Lung (tissue), 12 donors: ENCODE data around the gene SEMA5B. TPM values are rescaled to one million over a fixed set of nuclear protein-coding genes. Genes with fewer than 3 reads are reported as not detected.

Experiments used
- ATAC-seq: fragments of 200-7000 bp; cut with Tn5 transposase; one replicate; pipeline ENCODE4 v1.9.1; 2020; ENCODE audit warnings: moderate number of reproducible peaks; ENCODE audit not compliant: insufficient read depth, low FRiP score
- DNase-seq, 3 donors: peaks; one replicate each; pipeline ENCODE4 v3.0.0-alpha.2; 2013 to 2017
- H3K27ac ChIP-seq, 2 donors: one replicate each; pipeline ENCODE4 v1.5.1; 2013; ENCODE audit warnings: mild to moderate bottlenecking in 2 of 2, moderate library complexity in 2 of 2, control low read depth in 1 of 2, inconsistent platforms in 1 of 2, low read depth in 1 of 2, low read length in 1 of 2
- H3K27me3 ChIP-seq, 3 donors: one replicate each; pipeline ENCODE4 v1.5.1; 2013; ENCODE audit warnings: low read length in 2 of 3; ENCODE audit not compliant: control insufficient read depth in 3 of 3, insufficient read depth in 3 of 3
- H3K36me3 ChIP-seq, 4 donors: one replicate each; pipeline ENCODE4 v1.5.1; 2013; ENCODE audit warnings: low read length in 4 of 4, mild to moderate bottlenecking in 1 of 4, moderate library complexity in 1 of 4; ENCODE audit not compliant: control insufficient read depth in 4 of 4, insufficient read depth in 4 of 4
- H3K4me1 ChIP-seq, 5 donors: one replicate each; pipeline ENCODE4 v1.5.1; 2013; ENCODE audit warnings: low read length in 5 of 5, mild to moderate bottlenecking in 2 of 5, moderate library complexity in 1 of 5; ENCODE audit not compliant: control insufficient read depth in 5 of 5, insufficient read depth in 5 of 5
- H3K4me3 ChIP-seq: one replicate; pipeline ENCODE4 v1.5.1; 2013; ENCODE audit warnings: mild to moderate bottlenecking, control low read depth, moderate library complexity
- H3K9ac ChIP-seq, 2 donors: one replicate each; pipeline ENCODE4 v1.5.1; 2013; ENCODE audit warnings: low read length in 2 of 2, control low read depth in 1 of 2; ENCODE audit not compliant: insufficient read depth in 1 of 2
- H3K9me3 ChIP-seq, 4 donors: one replicate each; pipeline ENCODE4 v1.5.1; 2013; ENCODE audit warnings: low read length in 3 of 4, mild to moderate bottlenecking in 1 of 4, moderate library complexity in 1 of 4; ENCODE audit not compliant: control insufficient read depth in 4 of 4, insufficient read depth in 3 of 4
- WGBS, 2 donors: extraction: QIAGEN DNeasy Blood & Tissue Kit; methylation state at CpG; one replicate each; pipeline ENCODE4 v1.1.7; 2013; 5-methylcytosine and 5-hydroxymethylcytosine counted together
- polyA plus RNA-seq, 2 donors: library from polyadenylated mRNA; stranded (reverse); fragments of 200-250 nt; gene quantifications; one replicate each; pipeline ENCODE4 v1.2.1, GENCODE V29; 2013
- total RNA-seq, 2 donors: library from RNA; depleted of rRNA in 1 of 2; stranded (reverse); fragments of >200 nt in 1 of 2; gene quantifications; one replicate each; pipeline ENCODE4 v1.2.1, GENCODE V29; 2014 to 2021
- TF ChIP-seq, protein P1 (sequence below): IDR thresholded peaks from 2 replicates; pipeline ENCODE4 v1.5.1; 2012; ENCODE audit warnings: mild to moderate bottlenecking; ENCODE audit errors: control extremely low read depth, extremely low read depth
- donor health status: control.
- donor health status: control.
- donor health status: Bipolar disorder and iron deficiency.
- donor health status: healthy.
- donor health status: DM: yes; HTN: yes; CAD: no.

SEMA5B gene
- total and polyA plus RNA-seq, 4 donors, result 0.30 to 2.2 (median 0.48) TPM

DNA sequence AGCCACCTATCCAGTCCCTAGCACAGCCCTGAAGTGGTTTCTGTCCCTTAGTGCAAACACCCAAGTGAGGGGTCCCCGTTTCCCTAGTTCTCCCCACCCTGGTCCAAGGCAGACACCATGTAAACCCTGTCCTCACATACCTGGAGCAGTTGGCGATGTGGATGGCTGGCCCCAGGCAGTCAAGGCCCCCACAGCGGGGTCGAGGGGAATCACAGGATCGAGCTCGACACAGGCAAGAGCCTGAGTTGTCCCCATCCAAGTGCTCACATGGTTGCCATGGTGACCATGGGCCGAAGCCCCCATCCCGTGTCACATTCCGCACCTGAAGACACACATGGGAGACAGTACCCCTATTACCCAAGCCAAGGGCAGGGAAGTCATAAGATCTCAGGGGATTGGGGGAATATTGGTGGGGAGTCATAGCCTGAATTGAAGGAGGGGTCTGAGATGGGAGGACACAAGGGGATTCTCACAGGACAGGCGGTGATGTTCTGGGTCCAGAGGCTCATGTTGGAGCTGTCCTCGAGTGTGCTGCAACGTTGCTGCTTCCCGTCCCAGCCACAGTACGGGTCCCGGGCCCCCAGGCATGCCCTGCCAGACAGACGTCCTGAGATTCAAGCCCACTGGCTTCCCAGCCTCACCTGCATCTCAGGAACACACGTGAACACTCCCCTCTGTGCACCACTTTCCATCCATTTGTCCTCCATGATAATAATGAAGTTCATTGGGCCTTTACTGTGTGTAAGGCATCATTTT, 112.1 kb downstream of the SEMA5B start:
- no peaks in the 10 kb centered on the region for H3K36me3 ChIP-seq
- no peak overlapping the region for H3K4me3 ChIP-seq
- TF ChIP-seq, protein P1, sequence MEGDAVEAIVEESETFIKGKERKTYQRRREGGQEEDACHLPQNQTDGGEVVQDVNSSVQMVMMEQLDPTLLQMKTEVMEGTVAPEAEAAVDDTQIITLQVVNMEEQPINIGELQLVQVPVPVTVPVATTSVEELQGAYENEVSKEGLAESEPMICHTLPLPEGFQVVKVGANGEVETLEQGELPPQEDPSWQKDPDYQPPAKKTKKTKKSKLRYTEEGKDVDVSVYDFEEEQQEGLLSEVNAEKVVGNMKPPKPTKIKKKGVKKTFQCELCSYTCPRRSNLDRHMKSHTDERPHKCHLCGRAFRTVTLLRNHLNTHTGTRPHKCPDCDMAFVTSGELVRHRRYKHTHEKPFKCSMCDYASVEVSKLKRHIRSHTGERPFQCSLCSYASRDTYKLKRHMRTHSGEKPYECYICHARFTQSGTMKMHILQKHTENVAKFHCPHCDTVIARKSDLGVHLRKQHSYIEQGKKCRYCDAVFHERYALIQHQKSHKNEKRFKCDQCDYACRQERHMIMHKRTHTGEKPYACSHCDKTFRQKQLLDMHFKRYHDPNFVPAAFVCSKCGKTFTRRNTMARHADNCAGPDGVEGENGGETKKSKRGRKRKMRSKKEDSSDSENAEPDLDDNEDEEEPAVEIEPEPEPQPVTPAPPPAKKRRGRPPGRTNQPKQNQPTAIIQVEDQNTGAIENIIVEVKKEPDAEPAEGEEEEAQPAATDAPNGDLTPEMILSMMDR, result no peak
- H3K4me1 ChIP-seq, result no peaks in the 10 kb centered on the region
- H3K27ac ChIP-seq, result no peak overlapping the region
- no peak overlapping the region for H3K9ac ChIP-seq
- WGBS, 2 donors, result 87 to 90% methylated on average over 17 of the region's 17 CpGs
- H3K9me3 ChIP-seq, result peaks cover 0 to 3% (median 0%) of the 10 kb centered on the region in 4 donors
- DNase-seq (no peak), ATAC-seq (no peak)
- H3K27me3 ChIP-seq, result peaks cover 0 to 32% (median 7%) of the 10 kb centered on the region in 3 donors

DNA sequence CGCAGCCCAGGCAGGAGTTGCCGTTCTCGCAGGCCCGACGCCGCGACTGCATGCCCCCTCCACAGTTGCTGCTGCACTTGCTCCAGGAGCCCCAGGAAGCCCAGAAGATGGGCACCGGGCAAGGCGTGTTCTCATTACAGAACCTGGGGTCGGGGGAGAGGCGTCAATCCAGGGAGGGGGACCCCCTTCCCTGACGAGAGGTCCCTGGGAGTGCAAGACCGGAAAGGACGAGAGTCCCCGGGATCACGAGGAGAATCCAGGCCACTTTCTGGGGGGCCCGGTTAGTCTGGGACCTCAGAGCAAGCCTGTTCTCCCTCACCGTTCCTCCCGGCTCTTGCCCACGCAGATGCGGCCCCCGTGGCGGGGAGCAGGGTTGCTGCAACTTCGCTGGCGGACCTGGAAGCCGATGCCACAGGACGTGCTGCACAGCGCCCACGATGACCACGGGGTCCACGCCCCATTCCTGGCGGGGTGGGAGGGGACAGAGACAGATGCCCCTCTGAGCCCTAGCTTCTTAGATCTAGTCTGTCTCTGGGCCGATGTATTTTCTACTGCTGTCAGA, 113.9 kb downstream of the SEMA5B start:
- Histone ChIP-seq H3K9me3 (peaks cover 0 to 3% (median 0%) of the 10 kb centered on the region in 4 donors), H3K4me3 (no peak overlapping the region), H3K36me3 (no peaks in the 10 kb centered on the region), H3K27me3 (peaks cover 0 to 23% (median 6%) of the 10 kb centered on the region in 3 donors), H3K27ac (no peak overlapping the region), H3K4me1 (no peaks in the 10 kb centered on the region), H3K9ac (no peak overlapping the region)
- DNase-seq, result no peak
- no peak for ATAC-seq
- TF ChIP-seq, protein P1, result no peak
- 64 to 80% methylated on average over 33 of the region's 33 CpGs for WGBS, 2 donors

DNA sequence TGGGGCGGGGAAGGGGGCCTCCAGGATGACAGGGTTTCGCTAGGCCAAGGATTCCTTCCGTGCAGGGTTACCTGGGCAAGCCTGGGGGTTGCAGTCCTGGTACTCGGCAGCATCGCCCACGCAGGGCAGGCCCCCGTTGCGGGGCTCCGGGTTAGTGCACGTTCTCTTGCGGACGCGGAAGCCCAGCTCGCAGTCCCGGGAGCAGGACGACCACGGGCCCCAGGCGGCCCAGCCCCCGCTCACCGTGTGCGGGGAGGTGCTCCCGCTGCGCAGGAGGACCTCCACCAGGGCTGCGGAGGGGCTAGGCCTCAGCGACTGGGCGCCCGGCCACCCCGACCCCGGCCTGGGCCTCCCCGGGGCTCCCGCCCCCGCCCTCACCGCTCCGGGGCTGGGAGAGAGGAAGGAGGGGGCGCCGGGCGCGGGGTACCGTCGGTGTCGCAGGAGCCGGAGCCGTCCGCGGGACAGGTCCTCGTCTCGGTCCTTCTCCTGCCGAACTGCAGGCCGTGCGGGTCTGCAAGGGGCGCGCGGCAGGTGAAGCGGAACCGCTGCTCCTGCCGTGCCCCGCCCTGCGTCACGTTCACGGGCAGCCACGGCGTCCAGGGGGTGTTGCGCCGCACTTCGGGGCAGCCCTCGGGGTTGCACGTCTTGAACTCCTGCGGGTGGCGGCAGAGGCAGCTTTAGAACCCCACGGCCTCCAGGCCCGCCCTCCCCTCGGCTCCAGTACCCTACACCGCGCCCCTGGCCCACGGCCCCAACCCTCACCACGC, 114.6 kb downstream of the SEMA5B start:
- H3K4me3 ChIP-seq, result no peak overlapping the region
- 33 to 45% methylated on average over 56 to 76 of the region's 76 CpGs for WGBS, 2 donors
- ATAC-seq (no peak), DNase-seq (no peak)
- no peaks in the 10 kb centered on the region for H3K4me1 ChIP-seq
- H3K27ac ChIP-seq, result no peak overlapping the region
- no peaks in the 10 kb centered on the region for H3K36me3 ChIP-seq
- no peak overlapping the region for H3K9ac ChIP-seq
- TF ChIP-seq, protein P1, result no peak
- peaks cover 0 to 3% (median 0%) of the 10 kb centered on the region in 4 donors for H3K9me3 ChIP-seq
- H3K27me3 ChIP-seq, result peaks cover 0 to 23% (median 6%) of the 10 kb centered on the region in 3 donors
